Femur (tissue), 1 donor: ENCODE data around the gene FNDC8.
"Not testable (repeated sequence)": the region's sequence is repeated elsewhere in the genome, so short reads cannot be mapped to it uniquely, and the experiment has no call there.

Experiments used
- DNase-seq: peaks from one replicate; pipeline ENCODE4 v3.0.0-alpha.2; 2017

Gene FNDC8

DNA sequence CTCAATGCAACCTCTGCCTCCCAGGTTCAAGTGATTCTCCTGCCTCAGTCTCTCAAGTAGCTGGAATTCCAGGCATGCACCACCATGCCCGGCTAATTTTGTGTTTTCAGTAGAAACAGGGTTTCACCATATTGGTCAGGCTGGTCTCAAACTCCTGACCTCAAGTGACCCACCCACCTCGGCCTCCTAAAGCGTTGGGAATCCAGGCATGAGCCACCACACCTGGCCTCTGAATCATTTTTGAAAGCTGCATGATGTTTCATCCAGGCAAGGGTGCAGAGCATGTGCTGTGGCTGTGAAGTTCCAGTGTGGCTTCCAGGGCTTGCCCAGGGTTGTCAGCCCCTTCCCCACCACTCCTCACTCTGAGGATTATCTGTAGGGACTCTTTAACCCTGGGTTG lies 50.9 kb downstream of the FNDC8 start:
- not testable (repeated sequence) for DNase-seq

DNA sequence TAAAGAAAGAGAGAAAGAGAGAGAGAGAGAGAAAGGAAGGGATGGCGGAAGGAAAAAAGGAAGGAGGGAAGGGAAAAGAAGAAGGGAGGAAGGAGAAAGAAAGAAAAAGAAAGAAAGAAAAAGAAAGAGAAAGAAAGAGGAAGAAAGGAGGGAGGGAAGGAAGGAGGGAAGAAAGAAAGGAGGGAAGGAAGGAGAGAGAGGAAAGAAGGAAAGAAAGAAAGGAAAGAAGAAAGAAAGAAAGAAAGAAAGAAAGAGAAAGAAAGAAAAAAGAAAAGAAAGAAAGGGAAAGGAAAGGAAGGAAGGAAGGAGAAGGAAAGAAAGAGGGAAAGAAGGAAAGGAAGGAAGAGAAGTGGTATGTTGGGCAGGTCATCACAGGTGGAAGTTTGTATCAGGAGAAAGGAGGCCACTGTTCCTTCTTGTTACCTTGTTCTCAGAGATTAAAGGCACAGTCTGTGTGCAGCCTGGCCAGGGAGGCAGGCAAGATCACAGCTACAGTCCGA lies 53.5 kb downstream of the FNDC8 start:
- DNase-seq: no peak

DNA sequence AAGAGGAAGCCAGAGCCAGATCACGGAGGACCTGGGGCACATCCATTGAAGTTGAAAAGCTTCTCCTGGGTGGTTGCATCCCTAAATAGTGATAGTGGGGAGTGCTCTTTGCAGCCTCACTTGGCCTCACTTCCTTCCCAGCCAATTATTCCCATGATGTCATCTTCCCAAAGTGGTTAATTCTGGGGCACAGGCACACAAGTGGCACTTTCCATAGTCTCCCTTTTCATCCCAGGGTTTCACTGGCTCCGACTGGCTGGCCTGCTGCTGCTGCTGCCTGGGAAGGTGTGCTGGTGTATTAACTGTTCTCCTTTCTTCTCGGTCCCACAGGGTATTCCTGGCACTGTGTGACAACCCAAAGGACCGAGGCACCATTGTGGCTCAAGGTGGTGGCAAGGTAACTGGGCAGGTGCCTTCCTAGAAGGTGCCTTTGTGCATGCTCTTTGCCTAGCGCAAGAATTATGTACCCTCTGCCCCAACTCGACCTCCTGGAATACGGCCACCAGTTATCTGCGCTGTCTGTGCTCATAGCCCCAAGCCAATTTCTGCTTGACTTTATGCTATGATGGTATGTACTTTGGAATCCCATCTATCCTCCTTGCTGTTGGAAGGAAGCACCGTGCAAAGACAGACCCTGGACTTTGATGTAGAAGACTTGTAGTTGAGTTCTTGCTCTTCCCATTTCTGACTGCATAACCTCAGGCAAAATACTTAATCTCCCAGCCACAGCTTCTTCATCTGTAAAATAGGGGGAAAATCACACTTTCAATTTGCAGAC lies 54.4 kb downstream of the FNDC8 start:
- no peak for DNase-seq

DNA sequence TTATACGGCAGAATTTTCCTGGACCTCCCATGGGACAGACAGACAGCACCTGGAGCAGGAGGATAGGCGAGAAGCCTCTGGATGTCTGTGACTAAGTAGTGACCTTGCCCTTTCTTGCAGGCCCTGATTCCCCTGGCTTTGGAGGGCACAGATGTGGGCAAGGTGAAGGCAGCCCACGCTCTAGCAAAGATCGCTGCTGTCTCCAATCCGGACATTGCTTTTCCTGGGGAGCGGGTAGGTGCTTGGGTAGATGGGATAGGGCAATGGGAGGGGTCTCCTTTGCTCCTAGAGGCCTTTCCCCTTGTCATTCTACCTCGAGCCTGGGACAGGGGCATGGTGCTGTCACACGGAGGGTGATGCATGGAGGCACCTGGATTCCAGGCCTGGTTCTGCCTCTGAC lies 55.5 kb downstream of the FNDC8 start:
- DNase-seq: no peak

GRCh38 chr17:35179379-35179778 lies 58.0 kb downstream of the FNDC8 start:
- not testable (repeated sequence) for DNase-seq
